K562 (cell line): Measurements from ENCODE around the gene PEX19. TPM values are rescaled to one million over a fixed set of nuclear protein-coding genes. Genes with fewer than 3 reads are reported as not detected.
A peak's percentile ranks its signal among the peaks of the same experiment; 100 is the strongest.

Experiments
- CBFB ChIP-seq: sonication (generic); formaldehyde crosslinking; IDR thresholded peaks from 2 replicates; pipeline ENCODE4 v1.4.0; 2020; ENCODE audit warnings: mild to moderate bottlenecking, missing genetic modification reagents
- CREBBP ChIP-seq: IDR thresholded peaks from one replicate; pipeline ENCODE4 v1.6.1; 2012; ENCODE audit warnings: low read depth, mild to moderate bottlenecking, control low read depth, inconsistent platforms, low read length
- FOSL1 ChIP-seq: fragments of 200-800 bp; sonication (Bioruptor generic); conservative IDR thresholded peaks from 2 replicates; pipeline ENCODE4 v1.6.1; 2016; ENCODE audit warnings: missing genetic modification characterization, missing compliant biosample characterization
- HLTF ChIP-seq: fragments of 450-650 bp; IDR thresholded peaks from 2 replicates; pipeline ENCODE4 v1.6.1; 2016
- HNRNPL ChIP-seq: fragments of 200-400 bp; formaldehyde crosslinking; IDR thresholded peaks from 2 replicates; pipeline ENCODE4 v1.6.1; 2017; ENCODE audit warnings: low read depth, mild to moderate bottlenecking, low read length
- KDM2B ChIP-seq: fragments of 250-450 bp; sonication (Bioruptor Pico); IDR thresholded peaks from 2 replicates; pipeline ENCODE4 v1.8.0; 2021; ENCODE audit warnings: mild to moderate bottlenecking, moderate library complexity
- MTA1 ChIP-seq: fragments of 450-650 bp; IDR thresholded peaks from 2 replicates; pipeline ENCODE4 v1.6.1; 2017; ENCODE audit warnings: borderline replicate concordance
- MYBL2 ChIP-seq, 2 experiments: fragments of 450-650 bp in 1 of 2; sonication (generic) in 1 of 2; formaldehyde crosslinking in 1 of 2; IDR thresholded peaks; 2 replicates each; pipeline versions ENCODE4 v1.6.1 to v1.8.1; 2017 to 2022; ENCODE audit warnings: borderline replicate concordance in 1 of 2, inconsistent platforms in 1 of 2, low read depth in 1 of 2, mild to moderate bottlenecking in 1 of 2, missing genetic modification reagents in 1 of 2, moderate library complexity in 1 of 2
- PURB ChIP-seq: sonication (generic); formaldehyde crosslinking; IDR thresholded peaks from 2 replicates; pipeline ENCODE4 v1.9.0; 2021; ENCODE audit warnings: low read depth, mild to moderate bottlenecking, missing genetic modification reagents
- SMARCE1 ChIP-seq: fragments of 450-650 bp; IDR thresholded peaks from 2 replicates; pipeline ENCODE4 v1.7.1; 2016; ENCODE audit warnings: mild to moderate bottlenecking
- SNRNP70 ChIP-seq: fragments of 200-400 bp; formaldehyde crosslinking; optimal IDR thresholded peaks from 2 replicates; pipeline ENCODE3; 2017; ENCODE audit warnings: low read depth, low read length
- SOX6 ChIP-seq: fragments of 450-650 bp; IDR thresholded peaks from 2 replicates; pipeline ENCODE4 v1.6.1; 2014; ENCODE audit warnings: mild to moderate bottlenecking
- TAF7 ChIP-seq: fragments of 450-650 bp; IDR thresholded peaks from 2 replicates; pipeline ENCODE4 v1.6.1; 2016; ENCODE audit warnings: missing genetic modification characterization, missing compliant biosample characterization
- TEAD2 ChIP-seq: fragments of 450-650 bp; IDR thresholded peaks from 2 replicates; pipeline ENCODE4 v1.6.1; 2016; ENCODE audit warnings: missing genetic modification characterization, control low read depth, missing compliant biosample characterization
- ZBED1 ChIP-seq: IDR thresholded peaks from 2 replicates; pipeline ENCODE4 v1.6.1; 2014
- ZBTB8A ChIP-seq: fragments of 450-650 bp; IDR thresholded peaks from 2 replicates; pipeline ENCODE4 v1.6.1; 2018; ENCODE audit warnings: mild to moderate bottlenecking, moderate library complexity; ENCODE audit not compliant: partially characterized antibody
- ZFPM2 ChIP-seq: fragments of 250-450 bp; sonication (Bioruptor Pico); IDR thresholded peaks from 2 replicates; pipeline ENCODE4 v1.5.1; 2022; ENCODE audit warnings: mild to moderate bottlenecking
- ZNF24 ChIP-seq: fragments of 450-650 bp; IDR thresholded peaks from 2 replicates; pipeline ENCODE4 v1.6.1; 2016
- ZNF316 ChIP-seq: fragments of 450-650 bp; IDR thresholded peaks from 2 replicates; pipeline ENCODE4 v1.6.1; 2016
- ZNF384 ChIP-seq: IDR thresholded peaks from 2 replicates; pipeline ENCODE4 v1.6.1; 2012; ENCODE audit warnings: low read depth, low read length, improper control_type of control experiment
- polyA plus RNA-seq, 8 experiments: library from polyadenylated mRNA; depleted of rRNA in 4 of 8; stranded (reverse) in 5 of 8; unstranded in 3 of 8; fragments of >200 nt; fragmentation: Nextera tagmentation in 2 of 8; fragmentation: Illumina TruSeq in 1 of 8; extraction: Ambion mirVana in 2 of 8; extraction: Trizol in 1 of 8; gene quantifications; 2 replicates each; pipeline versions ENCODE4 v1.2.1 to v1.2.3, GENCODE V29; 2011 to 2014; ENCODE audit warnings: inconsistent platforms in 1 of 8, missing spikeins in 1 of 8
- total RNA-seq, 7 experiments: library from RNA; depleted of rRNA in 6 of 7; stranded (reverse); fragments of >200 nt in 6 of 7; fragmentation: Illumina TruSeq in 2 of 7; extraction: Trizol in 2 of 7; gene quantifications; 2 replicates each; pipeline versions ENCODE4 v1.2.1 to v1.2.3, GENCODE V29; 2011 to 2021; ENCODE audit warnings: low replicate concordance in 1 of 7
- TF ChIP-seq, protein P1 (sequence below): sonication (generic); formaldehyde crosslinking; IDR thresholded peaks from 2 replicates; pipeline ENCODE4 v1.8.0; 2022; ENCODE audit warnings: missing genetic modification reagents, mild to moderate bottlenecking, borderline replicate concordance
- TF ChIP-seq, protein P2 (sequence below): fragments of 450-650 bp; IDR thresholded peaks from 2 replicates; pipeline ENCODE4 v1.6.1; 2016
- TF ChIP-seq, protein P3 (sequence below): fragments of 450-650 bp; formaldehyde crosslinking; IDR thresholded peaks from 2 replicates; pipeline ENCODE4 v1.4.0; 2022; ENCODE audit warnings: missing genetic modification characterization

The PEX19 gene
- total and polyA plus RNA-seq, 9 of the 15 experiments (the other 6 are each of a cell fraction or from before 2014, with no cell fraction given): 32.5 to 103 (median 59.8) TPM

DNA sequence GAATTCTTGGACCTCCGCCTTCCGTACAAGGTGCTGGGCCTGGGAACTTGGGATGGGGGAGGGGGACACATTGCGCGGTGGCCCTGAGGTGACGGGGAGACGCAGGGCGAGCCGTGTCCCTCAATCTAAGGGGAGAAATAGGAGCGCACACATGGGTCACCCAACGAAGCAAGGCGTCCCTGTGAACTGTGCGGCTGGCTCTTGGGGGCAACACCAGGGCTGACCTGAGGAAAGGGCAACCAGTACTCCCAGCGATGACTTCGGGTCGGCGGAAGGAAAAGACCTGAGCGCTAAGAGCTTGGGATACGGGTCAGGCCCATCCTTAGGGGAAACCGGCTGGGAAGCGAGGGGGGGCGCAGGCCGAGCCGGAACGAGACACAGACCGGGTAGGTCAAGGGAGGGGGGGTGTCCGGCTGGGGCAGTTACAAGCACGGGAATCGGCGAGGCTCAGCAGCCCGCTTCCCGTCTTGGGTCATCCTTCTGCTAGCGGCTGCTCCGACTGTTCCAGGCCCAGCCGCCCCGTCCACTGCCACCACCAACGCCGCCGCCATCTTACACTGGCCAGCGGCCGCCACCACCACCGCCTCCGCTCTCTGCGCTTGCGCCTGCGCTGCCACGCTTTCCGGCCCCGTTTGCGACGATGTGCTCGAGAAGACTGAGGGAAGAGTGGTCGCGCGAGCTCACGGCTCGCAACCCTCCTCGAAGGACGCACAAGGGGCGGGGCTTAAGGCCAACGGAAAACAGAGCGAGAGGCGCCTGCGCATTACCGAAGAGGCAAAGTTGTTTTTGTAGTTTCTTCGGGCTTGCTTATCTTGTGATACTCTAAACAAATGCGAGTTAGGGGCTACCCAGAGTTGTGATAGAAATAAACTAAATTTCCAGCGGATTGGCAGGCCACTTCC, 22.8 kb downstream of the PEX19 start, which contains the start of gene DCAF8 (continued):
- TF ChIP-seq ZFPM2 (CRISPR knock-in tag) (no peak), MYBL2 (IDR thresholded peaks at IDR 0.05; ENCODE audit: low read depth) (peak; percentile 32; the same call in 1 of the 2 replicates), MYBL2 (CRISPR knock-in tag; IDR thresholded peaks at IDR 0.05; ENCODE audit: borderline replicate concordance) (no peak), SNRNP70 (no peak), TEAD2 (tag) (no peak), ZBTB8A (no peak), ZBED1 (peak; percentile 39; the same call in 1 of the 2 replicates), TAF7 (tag) (peak; percentile 98), HNRNPL (no peak), ZNF316 (peak; percentile 35; the same call in 1 of the 2 replicates), SMARCE1 (no peak; the same call in 1 of the 2 replicates), CBFB (CRISPR knock-in tag) (peak; percentile 84), CREBBP (no peak), PURB (CRISPR knock-in tag) (no peak), ZNF24 (0 out of 2 replicates have a peak, but pooled peaks have one; percentile 40), MTA1 (no peak), ZNF384 (no peak), SOX6 (peak; percentile 17; the same call in 1 of the 2 replicates), HLTF (peak; percentile 80; the same call in 1 of the 2 replicates), KDM2B (CRISPR knock-in tag) (peak; percentile 73; the same call in 1 of the 2 replicates), FOSL1 (tag) (peak; percentile 82)
- TF ChIP-seq, protein P1, sequence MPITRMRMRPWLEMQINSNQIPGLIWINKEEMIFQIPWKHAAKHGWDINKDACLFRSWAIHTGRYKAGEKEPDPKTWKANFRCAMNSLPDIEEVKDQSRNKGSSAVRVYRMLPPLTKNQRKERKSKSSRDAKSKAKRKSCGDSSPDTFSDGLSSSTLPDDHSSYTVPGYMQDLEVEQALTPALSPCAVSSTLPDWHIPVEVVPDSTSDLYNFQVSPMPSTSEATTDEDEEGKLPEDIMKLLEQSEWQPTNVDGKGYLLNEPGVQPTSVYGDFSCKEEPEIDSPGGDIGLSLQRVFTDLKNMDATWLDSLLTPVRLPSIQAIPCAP (CRISPR knock-in tag): no peak
- TF ChIP-seq, protein P2, sequence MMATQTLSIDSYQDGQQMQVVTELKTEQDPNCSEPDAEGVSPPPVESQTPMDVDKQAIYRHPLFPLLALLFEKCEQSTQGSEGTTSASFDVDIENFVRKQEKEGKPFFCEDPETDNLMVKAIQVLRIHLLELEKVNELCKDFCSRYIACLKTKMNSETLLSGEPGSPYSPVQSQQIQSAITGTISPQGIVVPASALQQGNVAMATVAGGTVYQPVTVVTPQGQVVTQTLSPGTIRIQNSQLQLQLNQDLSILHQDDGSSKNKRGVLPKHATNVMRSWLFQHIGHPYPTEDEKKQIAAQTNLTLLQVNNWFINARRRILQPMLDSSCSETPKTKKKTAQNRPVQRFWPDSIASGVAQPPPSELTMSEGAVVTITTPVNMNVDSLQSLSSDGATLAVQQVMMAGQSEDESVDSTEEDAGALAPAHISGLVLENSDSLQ: no peak
- TF ChIP-seq, protein P3, sequence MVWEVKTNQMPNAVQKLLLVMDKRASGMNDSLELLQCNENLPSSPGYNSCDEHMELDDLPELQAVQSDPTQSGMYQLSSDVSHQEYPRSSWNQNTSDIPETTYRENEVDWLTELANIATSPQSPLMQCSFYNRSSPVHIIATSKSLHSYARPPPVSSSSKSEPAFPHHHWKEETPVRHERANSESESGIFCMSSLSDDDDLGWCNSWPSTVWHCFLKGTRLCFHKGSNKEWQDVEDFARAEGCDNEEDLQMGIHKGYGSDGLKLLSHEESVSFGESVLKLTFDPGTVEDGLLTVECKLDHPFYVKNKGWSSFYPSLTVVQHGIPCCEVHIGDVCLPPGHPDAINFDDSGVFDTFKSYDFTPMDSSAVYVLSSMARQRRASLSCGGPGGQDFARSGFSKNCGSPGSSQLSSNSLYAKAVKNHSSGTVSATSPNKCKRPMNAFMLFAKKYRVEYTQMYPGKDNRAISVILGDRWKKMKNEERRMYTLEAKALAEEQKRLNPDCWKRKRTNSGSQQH (CRISPR knock-in tag): no peak
